Right renal cortex interstitium (tissue), 3 donors: ENCODE data around the gene CADM4. TPM values are rescaled to one million over a fixed set of nuclear protein-coding genes. Genes with fewer than 3 reads are reported as not detected.
"Not testable (repeated sequence)": the region's sequence is repeated elsewhere in the genome, so short reads cannot be mapped to it uniquely, and the experiment has no call there.

ENCODE experiments used
- DNase-seq, 3 donors: peaks; one replicate each; pipeline ENCODE4 v3.0.0-alpha.2; 2013; ENCODE audit warnings: low read depth in 3 of 3, low spot score in 2 of 3
- polyA plus RNA-seq, 3 donors: library from polyadenylated mRNA; unstranded; fragments of 120-200 nt; gene quantifications; one replicate each; pipeline ENCODE4 v1.2.1, GENCODE V29; 2013; ENCODE audit not compliant: insufficient read length in 3 of 3

Gene CADM4
- polyA plus RNA-seq, 3 donors = 43.1 to 50.6 (median 44.2) TPM

DNA sequence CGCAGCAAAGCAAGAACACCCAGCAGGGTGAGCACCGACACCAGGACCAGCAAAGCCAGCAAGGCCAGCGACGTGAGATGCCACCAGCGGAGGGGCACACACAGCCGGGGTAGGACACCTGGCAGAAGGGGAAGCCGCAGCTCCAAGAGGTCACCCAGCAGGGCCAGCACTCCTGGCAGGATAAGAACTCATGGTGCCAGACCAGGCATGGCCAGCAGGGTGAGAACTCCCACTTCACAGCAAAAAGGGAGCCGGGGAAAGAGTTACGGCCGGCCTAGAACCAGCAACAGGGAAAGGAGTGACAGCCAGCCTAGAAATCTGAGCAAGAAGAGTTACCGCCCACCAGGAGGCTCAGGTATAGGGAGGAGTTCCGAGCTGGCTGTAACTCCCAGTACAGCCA is 27.3 kb downstream of the CADM4 start:
- no peak for DNase-seq

DNA sequence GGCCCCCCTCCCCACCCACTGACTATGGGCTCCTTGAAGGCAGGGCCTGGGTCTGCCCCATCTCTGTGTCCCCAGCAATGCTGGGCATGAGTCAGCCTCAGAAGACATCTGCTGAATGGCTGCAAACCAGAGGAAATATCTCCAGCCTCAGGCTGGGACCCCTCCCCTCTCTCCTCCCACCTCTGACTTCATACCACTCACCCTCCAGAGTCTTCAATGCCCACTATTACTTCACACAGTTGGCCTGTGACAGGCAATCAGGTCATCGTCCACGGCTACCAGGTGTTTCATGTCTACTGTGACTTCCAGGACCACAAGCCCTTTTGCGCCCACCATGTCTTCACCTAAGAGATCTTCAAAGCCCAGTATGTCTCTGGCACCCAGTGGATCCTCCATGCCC is 27.9 kb downstream of the CADM4 start, which contains the start of gene SRRM5:
TSS of gene SRRM5 (plus strand) at position 301 of the 400 bp plus-strand sequence. CDS start at position 335, 34 bp downstream.
- DNase-seq = no peak

DNA sequence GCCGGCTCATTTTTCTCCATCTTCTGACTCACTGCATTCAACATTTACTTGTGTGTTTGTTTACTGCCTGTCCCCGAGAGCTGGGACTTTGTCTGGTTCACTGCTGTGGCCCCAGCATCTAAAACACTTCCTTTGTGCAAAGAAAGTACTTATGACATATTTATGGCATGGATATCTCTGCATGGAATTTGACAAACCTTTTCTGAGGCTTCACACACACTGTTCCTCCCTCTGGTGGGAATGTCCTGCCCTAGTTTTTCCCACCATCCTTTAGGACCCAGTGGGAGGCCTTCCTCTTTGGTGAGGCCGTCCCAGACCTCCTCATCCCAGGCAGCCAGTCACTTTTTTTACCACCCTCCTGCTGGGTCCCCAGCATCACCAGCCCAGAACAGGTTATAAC is 29.2 kb downstream of the CADM4 start:
- no peak for DNase-seq

DNA sequence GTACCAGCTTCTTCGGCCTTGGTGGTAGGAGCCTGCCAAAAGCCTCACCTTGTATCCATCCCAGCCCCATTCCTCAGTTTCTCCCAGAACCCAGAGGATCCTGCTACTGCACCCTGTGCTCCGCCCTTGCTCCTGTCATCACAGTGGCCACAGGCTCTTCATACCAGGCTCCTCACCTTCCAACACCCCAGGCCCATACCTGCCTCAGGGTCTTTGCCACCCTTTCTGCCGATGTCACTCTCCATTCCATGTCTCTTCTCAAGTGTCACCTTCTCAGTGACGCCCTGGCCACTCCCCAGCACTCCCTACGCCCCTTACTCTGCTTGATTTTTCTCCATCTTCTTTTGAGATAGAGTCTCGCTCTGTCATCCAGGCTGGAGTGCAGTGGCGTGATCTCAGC is 29.8 kb downstream of the CADM4 start:
- DNase-seq = no peak

DNA sequence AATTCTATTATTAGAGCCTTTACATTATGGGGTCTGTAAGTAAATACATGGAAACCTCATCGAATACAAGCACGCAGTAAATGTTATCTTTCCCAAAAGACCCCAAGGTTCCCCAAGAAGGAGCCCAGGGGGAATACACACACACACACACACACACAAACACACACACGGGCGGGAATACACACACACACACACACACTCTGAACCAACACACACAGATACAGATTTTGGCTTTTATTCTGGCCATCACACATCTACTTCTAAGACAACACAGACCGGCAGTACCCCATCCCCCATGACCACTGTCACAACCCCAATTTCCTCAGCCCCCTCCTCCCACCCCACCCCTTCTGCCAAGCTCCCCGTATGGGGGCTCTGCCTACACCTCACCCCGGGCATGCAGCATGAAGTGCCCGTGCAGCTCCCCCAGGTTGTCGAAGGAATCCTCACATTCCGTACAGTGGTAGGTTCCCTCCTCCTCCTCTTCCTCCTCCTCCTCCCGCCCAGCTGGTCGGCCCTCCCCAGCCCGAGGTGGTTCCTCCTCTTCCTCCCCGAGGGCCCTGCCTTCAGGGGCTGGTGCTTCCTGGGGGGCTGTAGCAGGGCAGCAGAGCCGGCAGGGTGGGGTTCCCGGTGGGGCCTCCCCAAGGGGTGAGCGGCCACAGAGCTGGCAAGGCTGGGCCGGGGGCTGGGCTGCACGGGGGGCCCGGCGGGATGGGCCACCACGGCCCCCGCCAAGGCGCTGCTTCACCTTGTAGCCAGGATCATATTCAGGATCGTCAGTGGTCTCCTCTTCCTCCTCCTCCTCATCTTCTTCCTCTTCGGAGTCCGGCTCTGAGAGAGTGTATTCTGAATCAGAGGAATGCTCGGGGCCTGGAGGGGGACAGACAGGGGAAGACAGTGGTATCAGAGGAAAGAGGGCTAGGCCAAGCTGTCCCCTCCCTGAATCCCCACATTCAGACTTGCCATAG is 32.1 kb downstream of the CADM4 start:
- DNase-seq = no peak

DNA sequence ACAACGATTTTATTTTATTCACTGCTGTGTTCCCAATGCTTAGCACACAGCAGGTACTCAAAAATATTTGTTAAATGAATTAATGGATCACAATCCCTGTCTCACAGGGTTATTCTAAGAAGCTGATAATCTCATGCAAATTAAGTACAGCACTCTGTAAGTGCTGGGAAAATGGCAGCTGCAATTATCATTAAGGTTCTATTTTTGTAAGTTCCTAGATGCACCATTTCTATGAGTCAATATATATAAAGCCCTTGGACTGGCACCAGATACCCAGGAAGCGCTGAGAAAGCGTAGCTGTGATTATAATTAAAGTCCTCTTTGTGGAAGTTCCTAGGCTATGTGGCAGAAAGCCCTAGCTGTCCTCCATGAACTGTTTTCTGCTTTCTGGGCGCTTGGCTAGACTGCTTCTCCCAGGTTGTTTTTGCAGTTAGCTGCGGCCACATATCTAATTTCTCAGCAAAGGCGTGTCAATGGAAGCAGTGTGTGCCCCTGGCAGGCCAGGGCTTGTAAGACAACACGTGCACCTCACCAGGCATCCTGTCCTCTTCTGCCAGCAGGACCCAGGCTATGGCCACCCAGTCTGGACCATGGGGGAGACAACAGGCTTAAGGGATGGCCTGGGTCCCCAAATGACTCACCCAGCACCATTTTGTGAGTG is 33.0 kb downstream of the CADM4 start:
- DNase-seq = no peak

DNA sequence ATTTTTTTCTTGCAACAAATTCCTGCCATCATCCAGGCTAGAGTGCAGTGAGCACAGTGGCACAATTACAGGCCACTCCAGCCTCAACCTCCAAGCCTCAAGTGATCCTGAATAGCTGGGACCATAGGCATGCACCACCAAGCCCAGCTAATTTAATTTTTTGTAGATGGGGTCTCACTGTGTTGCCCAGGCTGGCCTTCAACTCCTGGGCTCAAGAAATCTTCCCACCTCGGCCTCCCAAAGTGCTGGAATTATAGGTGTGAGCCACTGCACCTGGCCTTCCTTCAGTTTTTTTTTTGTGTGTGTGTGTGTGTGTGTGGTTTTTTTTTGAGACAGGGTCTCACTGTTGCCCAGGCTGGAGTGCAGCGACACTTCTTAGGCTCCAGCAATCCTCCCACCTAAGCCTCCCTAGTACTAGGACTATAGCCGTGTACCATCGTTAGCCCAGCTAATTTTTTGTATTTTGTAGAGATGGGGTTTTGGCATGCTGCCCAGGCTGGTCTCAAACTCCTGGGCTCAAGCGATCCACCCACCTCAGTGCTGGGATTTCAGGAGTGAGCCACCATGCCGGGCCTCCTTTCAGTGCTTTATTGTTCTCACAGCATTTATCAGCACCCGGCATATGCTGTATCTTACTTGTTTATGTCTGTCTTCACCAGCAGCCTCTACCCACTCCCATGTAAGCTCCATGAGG is 33.6 kb downstream of the CADM4 start:
- no peak for DNase-seq

DNA sequence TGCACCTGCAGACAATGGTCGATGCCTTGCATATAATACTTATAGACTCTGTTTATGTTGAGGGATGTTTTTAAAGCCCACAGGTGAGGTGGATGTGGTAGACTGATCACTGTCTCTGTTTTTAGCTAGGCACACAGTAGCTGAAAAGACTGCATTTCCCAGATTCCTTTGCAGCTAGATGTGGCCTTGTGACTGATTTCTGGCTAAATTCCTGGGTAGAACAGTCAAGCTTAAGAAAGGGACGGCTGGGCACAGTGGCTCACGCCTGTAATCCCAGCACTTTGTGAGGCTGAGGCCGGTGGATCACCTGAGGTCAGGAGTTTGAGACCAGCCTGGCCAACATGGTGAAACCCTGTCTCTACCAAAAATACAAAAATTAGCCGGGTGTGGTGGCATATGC is 39.3 kb downstream of the CADM4 start:
- DNase-seq = not testable (repeated sequence)

DNA sequence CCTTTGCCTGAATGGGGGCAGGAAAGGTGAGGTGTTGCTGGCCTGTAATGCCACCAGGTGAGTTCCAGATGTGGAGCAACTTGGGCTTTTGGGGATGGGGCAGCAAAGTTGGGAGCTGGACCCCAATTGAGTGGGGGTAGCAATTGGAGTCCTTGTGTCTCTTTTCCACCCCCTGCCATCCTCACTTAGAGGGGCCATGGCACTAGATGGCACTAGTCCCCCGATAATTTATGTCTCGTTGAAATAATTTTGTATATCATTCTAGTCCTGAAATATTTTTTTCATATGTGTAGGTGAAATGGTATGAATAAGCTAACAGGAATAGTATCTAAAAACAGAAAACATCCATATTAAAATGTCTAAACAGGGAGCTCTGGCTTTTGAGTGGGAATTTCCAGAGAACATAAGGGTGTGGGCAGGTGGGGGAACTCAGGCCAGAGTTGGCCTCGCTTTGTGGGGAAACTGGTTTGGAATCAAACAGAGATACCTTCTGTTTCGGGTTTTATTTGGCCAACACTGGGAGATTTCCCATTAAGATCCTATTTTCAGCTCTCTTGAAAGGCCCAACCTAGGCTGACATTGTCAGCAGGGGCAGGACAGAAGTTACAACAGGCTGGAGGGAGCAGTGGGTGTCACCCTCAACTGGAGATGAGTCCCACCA is 39.9 kb downstream of the CADM4 start:
- DNase-seq = no peak

DNA sequence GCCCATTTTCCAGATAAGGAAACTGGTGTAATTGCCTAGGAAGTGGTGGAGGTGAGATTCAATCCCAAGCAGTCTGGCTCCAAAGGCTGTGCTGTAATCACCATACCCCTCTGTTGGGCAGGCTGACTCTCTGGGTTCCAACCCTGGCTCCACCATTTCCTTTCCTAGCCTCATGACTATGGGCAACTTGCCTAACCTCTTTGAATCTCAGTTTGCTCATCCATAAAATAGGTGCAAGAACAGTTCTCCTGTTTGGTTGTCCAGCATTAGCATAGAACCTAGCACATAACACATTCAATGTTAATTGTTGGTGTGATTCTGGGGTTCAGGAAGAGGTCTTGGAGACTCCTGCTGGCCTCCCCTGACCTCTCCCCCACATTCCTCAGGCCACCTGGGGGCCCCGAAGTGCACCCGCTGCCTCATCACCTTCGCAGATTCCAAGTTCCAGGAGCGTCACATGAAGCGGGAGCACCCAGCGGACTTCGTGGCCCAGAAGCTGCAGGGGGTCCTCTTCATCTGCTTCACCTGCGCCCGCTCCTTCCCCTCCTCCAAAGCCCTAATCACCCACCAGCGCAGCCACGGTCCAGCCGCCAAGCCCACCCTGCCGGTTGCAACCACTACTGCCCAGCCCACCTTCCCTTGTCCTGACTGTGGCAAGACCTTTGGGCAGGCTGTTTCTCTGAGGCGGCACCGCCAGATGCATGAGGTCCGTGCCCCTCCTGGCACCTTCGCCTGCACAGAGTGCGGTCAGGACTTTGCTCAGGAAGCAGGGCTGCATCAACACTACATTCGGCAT is 41.0 kb downstream of the CADM4 start:
- no peak for DNase-seq

DNA sequence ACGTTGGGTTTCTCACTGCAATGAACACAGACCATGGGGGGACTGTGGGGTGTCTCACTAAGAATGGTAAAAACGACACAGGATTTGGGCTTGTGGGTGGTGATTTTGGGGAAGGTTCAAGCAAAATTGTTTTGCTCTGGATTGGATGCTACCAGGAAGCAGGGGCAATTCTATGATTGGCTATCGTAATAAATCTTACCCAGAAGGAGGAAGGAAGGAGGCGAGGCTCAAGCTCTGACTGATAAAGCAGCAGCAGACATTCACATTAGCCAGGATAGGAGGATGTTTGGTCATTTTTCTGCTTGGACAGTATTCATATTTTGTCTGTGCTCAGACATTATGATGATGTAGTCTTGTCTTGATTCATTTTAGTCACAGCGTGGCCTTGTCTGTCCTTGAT is 41.8 kb downstream of the CADM4 start:
- DNase-seq = no peak

DNA sequence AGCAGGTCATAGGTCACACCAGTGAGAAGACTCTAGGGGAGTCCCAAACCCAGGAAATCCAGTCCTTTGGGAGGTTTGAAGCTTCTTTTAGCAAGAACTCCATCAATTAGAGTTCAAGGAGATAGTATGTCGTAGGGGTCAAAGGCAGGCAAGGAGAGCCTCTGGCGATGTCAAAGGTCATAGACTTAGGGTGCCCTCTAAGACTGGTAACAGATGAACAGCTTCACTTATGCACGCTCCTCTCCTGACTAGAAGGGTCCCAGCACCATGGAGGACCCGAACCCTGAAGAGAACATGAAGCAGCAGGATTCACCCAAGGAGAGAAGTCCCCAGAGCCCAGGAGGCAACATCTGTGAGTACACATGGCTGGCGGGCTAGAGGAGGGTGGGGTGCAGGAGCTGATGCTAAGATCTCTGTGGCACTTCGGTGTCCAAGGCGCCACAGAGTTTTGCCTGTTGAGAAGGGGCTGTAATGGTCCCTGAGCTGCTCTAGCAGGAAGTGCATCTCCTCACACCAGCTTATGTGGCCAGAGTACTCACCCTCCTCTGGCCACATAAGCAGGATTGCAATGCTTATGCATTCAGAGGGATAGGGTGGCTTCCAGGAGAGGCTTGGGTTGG is 42.7 kb downstream of the CADM4 start:
- DNase-seq = no peak

DNA sequence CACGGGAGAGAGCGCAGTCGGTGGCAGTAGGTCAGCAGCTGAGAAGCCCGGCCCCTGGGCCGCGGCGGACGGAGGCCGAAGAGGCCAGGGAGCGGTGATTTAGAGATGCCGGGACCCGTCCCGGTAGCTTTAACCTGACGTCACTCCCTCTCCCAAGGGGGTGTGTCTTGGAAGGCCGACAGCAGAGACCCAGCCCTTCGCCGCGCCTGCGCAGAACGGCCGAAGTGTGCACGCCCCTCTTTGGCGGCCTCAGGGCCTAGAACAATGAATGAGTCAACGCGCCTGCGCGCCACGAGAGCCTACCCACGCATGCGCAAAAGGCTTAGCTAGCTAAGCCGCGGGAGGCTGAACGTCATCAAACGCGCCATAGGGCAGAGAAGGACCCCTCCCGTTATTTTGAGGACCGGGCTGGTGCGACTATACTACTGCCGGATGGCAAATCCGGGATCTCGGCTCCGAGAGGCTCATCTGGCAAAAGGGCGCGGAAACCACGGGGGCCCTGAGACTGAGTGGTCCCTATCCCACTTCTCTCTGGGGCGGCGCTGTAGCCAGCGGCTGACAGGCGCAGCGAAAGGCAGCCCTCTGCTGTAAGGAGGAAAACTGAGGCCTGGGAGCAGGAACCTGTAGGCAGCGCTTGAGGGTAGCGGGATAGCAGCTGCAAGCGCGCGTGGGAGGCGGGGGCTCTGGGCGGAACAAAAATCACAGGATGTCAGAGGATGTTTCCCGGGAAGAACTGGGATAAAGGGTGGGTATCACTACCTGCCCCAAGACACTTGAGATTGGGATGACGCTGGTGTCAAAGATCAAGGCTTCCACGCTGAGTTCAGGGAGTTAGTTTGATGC is 43.4 kb downstream of the CADM4 start, which contains the start of the genes IRGQ and ZNF576:
TSS of gene IRGQ (minus strand) at position 136 of the 843 bp plus-strand sequence. CDS start 796 bp downstream, outside the sequence.
TSS of gene ZNF576 (plus strand) at position 597 of the 843 bp plus-strand sequence. CDS start 514 bp downstream, outside the sequence.
- DNase-seq = peak; percentile 100

DNA sequence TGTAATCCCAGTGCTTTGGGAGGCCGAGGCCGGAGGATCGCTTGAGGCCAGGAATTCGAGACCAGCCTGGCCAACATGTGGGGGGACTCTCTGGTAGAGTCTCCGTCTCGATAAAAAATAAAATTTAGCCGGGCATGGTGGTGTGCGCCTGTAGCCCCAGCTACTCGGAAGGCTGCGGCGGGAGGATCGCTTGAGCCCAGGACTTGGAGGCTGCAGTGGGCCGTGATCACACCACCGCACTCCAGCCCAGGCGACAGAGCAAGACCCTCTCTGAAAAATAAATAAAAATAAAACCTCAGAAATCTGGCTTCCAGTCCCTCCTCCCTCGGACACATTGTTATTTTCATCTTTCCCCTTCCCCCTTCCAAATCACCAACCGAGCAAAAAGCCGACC is 44.0 kb downstream of the CADM4 start:
- no peak for DNase-seq

DNA sequence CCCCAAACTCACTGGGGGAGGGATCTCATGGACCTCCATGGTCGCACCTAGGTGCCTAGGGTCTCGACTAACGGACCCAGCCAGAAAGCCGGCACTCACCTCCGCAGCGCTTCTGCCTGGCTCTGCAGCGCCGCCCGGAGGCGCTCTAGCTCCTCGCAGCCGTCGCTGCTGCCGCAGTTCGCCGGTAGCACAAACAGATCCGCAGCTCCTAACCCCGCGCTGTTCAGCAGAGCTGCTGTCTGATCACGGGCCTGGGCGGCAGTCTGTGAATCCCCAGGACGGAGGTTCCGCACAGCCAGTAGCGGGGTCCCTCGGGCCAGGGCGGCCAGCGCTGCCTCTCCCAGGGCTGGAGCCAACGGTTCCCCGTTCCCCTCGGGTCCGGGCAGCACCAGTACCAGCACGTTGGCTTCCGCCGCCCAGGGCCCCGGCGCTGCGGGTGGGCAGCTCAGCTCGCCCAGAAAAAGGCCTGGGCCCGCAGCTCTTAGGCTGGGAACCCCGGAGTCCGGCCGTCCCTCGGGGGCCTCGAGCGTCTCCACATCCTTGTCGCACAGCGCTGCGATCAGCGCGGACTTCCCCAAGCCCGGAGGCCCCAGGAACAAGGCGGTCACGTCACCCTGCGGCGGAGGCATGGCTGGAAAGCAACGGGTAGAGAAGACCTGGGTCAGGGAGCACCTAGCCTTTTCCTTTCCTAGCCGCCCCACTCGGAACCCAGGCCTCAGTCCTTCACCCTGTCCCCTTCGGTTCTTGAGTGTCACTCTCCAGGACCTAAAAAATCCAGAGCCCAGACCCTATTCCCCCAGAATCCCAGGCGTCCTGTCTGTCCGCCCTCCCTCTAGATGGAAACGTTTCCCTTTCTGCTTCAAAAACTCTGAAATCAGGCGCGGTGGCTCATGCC is 44.7 kb downstream of the CADM4 start:
- DNase-seq = peak in 1 of 3 donors; percentile 50

DNA sequence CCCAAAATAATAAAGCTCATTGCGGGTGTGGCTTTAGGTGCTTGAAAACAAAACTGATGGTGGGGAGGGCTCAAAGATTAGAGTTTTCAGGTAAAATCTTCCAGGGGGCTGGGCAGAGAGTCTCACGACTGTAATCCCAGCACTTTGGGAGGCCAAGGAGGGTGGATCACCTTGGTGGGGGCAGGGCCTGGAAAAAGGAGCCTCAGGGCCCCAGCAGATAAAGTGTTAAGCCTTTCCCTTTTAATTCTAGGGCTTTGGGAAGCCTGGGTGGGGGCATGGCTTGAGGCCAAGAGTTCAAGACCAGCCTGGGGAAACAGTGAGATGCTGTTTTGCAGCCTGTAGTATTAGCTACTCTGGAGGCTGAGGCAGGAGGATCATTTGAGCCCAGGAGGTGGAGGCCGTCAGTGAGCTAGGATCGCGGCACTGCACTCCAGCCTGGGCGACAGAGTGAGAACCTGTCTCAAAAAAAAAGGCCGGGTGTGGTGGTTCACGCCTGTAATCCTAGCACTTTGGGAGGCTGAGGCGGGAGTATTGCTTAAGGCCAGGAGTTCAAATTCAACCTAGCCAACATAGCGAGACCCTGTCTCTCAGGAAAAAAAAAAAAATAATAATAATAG is 45.5 kb downstream of the CADM4 start:
- DNase-seq = no peak
